ENCODE measurements around the gene FN3K.
"Not testable (repeated sequence)": the region's sequence is repeated elsewhere in the genome, so short reads cannot be mapped to it uniquely, and the experiment has no call there.

The FN3K gene

GRCh38 chr17:82772026-82772425 is 36.6 kb downstream of the FN3K start:
- DNase-seq (ENCODE audit: low read depth in 2 of 3, low spot score in 1 of 3), result no peak

- not testable (repeated sequence) for DNase-seq (ENCODE audit: low read depth in 2 of 3, low spot score in 1 of 3)
Measured at GRCh38 chr17:82774456-82774855, 39.0 kb downstream of the FN3K start.

- peak in 2 of 3 donors; percentile 15 to 20 for DNase-seq (ENCODE audit: low read depth in 2 of 3, low spot score in 1 of 3)
Measured at GRCh38 chr17:82775001-82775823, 39.8 kb downstream of the FN3K start.

GRCh38 chr17:82776454-82776853 is 41.0 kb downstream of the FN3K start:
- no peak for DNase-seq (ENCODE audit: low read depth in 2 of 3, low spot score in 1 of 3)

GRCh38 chr17:82777778-82778375 is 42.5 kb downstream of the FN3K start:
- DNase-seq (ENCODE audit: low read depth in 2 of 3, low spot score in 1 of 3), result not testable (repeated sequence)

GRCh38 chr17:82779541-82779940 is 44.1 kb downstream of the FN3K start:
- DNase-seq (ENCODE audit: low read depth in 2 of 3, low spot score in 1 of 3), result no peak

GRCh38 chr17:82780195-82780594 is 44.8 kb downstream of the FN3K start:
- DNase-seq (ENCODE audit: low read depth in 2 of 3, low spot score in 1 of 3), result no peak

GRCh38 chr17:82780971-82781893 is 45.8 kb downstream of the FN3K start:
- DNase-seq (ENCODE audit: low read depth in 2 of 3, low spot score in 1 of 3), result no peak

- peak; percentile 68 to 74 (median 71) for DNase-seq (ENCODE audit: low read depth in 2 of 3, low spot score in 1 of 3)
Measured at GRCh38 chr17:82781894-82782274, 46.5 kb downstream of the FN3K start.

GRCh38 chr17:82782657-82783207 is 47.3 kb downstream of the FN3K start:
- DNase-seq (ENCODE audit: low read depth in 2 of 3, low spot score in 1 of 3), result no peak

GRCh38 chr17:82783498-82783897 is 48.1 kb downstream of the FN3K start:
- DNase-seq (ENCODE audit: low read depth in 2 of 3, low spot score in 1 of 3), result no peak

GRCh38 chr17:82785581-82785980 is 50.2 kb downstream of the FN3K start:
- not testable (repeated sequence) for DNase-seq (ENCODE audit: low read depth in 2 of 3, low spot score in 1 of 3)

GRCh38 chr17:82786427-82786826 is 51.0 kb downstream of the FN3K start:
- no peak for DNase-seq (ENCODE audit: low read depth in 2 of 3, low spot score in 1 of 3)

GRCh38 chr17:82787081-82787848 is 51.9 kb downstream of the FN3K start:
- no peak for DNase-seq (ENCODE audit: low read depth in 2 of 3, low spot score in 1 of 3)

- no peak for DNase-seq (ENCODE audit: low read depth in 2 of 3, low spot score in 1 of 3)
Measured at GRCh38 chr17:82788206-82789001, 53.0 kb downstream of the FN3K start.

- no peak for DNase-seq (ENCODE audit: low read depth in 2 of 3, low spot score in 1 of 3)
Measured at GRCh38 chr17:82789051-82789592, 53.7 kb downstream of the FN3K start.

GRCh38 chr17:82789806-82790205 is 54.4 kb downstream of the FN3K start:
- DNase-seq (ENCODE audit: low read depth in 2 of 3, low spot score in 1 of 3), result no peak

GRCh38 chr17:82790391-82790790 is 55.0 kb downstream of the FN3K start:
- no peak for DNase-seq (ENCODE audit: low read depth in 2 of 3, low spot score in 1 of 3)

GRCh38 chr17:82791532-82791931 is 56.1 kb downstream of the FN3K start:
- DNase-seq (ENCODE audit: low read depth in 2 of 3, low spot score in 1 of 3), result no peak

All from stimulated activated CD4-positive, alpha-beta T cell treated with anti-CD3 and anti-CD28 coated beads, Interleukin-12 subunit alpha, Interleukin-12 subunit beta, amount 100 ng/mL, for 48 hours (primary cell).